ENCODE data around the gene RBL2. TPM values are rescaled to one million over a fixed set of nuclear protein-coding genes. Genes with fewer than 3 reads are reported as not detected.
"Not testable (repeated sequence)": the region's sequence is repeated elsewhere in the genome, so short reads cannot be mapped to it uniquely, and the experiment has no call there.

Gene RBL2, protein sequence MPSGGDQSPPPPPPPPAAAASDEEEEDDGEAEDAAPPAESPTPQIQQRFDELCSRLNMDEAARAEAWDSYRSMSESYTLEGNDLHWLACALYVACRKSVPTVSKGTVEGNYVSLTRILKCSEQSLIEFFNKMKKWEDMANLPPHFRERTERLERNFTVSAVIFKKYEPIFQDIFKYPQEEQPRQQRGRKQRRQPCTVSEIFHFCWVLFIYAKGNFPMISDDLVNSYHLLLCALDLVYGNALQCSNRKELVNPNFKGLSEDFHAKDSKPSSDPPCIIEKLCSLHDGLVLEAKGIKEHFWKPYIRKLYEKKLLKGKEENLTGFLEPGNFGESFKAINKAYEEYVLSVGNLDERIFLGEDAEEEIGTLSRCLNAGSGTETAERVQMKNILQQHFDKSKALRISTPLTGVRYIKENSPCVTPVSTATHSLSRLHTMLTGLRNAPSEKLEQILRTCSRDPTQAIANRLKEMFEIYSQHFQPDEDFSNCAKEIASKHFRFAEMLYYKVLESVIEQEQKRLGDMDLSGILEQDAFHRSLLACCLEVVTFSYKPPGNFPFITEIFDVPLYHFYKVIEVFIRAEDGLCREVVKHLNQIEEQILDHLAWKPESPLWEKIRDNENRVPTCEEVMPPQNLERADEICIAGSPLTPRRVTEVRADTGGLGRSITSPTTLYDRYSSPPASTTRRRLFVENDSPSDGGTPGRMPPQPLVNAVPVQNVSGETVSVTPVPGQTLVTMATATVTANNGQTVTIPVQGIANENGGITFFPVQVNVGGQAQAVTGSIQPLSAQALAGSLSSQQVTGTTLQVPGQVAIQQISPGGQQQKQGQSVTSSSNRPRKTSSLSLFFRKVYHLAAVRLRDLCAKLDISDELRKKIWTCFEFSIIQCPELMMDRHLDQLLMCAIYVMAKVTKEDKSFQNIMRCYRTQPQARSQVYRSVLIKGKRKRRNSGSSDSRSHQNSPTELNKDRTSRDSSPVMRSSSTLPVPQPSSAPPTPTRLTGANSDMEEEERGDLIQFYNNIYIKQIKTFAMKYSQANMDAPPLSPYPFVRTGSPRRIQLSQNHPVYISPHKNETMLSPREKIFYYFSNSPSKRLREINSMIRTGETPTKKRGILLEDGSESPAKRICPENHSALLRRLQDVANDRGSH
- 80.7 TPM for total RNA-seq

DNA sequence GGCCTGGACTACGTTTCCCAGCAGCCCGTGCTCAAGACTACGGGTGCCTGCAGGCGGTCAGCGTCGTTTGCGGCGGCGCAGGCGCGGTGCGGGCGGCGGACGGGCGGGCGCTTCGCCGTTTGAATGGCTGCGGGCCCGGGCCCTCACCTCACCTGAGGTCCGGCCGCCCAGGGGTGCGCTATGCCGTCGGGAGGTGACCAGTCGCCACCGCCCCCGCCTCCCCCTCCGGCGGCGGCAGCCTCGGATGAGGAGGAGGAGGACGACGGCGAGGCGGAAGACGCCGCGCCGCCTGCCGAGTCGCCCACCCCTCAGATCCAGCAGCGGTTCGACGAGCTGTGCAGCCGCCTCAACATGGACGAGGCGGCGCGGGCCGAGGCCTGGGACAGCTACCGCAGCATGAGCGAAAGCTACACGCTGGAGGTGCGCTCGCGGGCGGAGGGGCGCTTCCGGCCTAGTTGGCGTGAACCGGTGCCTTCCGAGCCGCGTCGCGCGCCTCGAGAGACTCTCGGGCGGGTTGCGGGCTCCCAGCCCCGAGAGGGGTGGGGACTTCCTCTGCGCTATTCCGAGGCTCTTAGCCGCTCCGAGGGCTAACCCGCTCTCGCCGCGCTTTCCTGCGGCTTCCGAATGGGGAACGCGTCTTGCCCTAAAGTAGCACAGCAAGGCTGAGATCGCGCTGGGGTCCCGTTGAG is at the start of gene RBL2:
Gene RBL2 (plus strand): TSS at position 95 of the 689 bp plus-strand sequence. CDS start 86 bp downstream, at position 181.
- ATAC-seq: peak; percentile 92
- peak; percentile 91 for DNase-seq (ENCODE audit: low spot score)
- intact Hi-C loops (cut with DNase I): no loop called here

DNA sequence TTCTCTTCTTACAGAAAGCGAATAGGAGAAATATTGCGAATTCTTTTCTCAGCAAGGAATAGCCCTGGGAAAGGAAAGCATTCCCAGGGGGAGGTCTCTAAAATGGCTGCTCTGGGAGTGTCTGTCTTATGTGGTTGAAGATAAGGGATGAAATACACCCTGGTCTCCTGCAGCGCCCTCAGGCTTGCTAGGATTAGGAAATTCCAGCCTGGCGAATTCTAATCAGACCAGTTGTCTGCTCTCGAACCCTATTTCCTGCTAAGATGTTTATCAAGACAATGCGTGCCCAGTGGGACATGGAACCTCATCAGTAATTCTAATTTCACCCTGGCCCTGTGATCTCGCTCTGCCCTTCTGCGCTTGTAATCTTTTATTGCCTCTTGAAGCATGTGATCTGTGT is 49.7 kb upstream of the RBL2 start:
- intact Hi-C loops (cut with DNase I); ATAC-seq; DNase-seq (ENCODE audit: low spot score): not testable (repeated sequence)

DNA sequence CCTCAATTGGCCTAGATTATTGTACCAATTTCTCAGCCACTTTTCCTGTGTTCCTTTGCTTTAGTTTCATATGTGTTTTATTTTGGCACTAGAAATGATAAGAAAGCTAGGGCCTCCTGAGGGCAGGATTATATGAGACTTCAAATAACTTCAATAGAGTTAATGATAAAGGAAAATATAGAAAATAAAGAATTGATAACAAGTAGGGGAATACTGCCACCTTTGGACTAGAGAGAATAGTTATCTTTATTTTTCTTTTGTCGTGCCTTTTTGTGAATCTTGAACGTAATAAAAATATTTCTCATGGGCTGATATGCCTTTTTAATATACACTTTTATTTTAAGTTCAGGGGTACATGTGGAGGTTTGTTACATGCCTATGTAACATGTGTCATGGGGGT is 29.3 kb upstream of the RBL2 start:
- ATAC-seq (no peak), DNase-seq (ENCODE audit: low spot score) (no peak)
- intact Hi-C loops (cut with DNase I): no loop called here

DNA sequence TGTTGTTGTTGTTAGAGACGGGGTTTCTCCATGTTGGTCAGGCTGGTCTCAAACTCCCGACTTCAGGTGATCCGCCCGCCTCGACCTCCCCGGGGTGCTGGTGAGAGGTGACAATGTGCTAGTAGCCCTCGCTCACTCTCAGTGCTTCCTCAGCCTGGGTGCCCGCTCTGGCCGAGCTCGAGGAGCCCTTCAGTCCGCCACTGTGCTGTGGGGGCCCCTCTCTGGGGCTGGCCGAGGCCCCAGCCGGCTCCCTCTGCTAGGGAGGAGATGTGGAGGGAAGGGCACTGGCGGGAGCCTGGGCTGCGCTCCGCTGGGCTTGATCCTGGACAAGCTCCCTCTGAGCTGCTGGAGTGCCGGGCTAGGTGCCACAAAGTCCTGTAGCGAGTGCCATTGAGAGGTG is 21.7 kb upstream of the RBL2 start:
- DNase-seq (ENCODE audit: low spot score) (no peak), ATAC-seq (no peak)
- intact Hi-C loops (cut with DNase I): no loop called here

DNA sequence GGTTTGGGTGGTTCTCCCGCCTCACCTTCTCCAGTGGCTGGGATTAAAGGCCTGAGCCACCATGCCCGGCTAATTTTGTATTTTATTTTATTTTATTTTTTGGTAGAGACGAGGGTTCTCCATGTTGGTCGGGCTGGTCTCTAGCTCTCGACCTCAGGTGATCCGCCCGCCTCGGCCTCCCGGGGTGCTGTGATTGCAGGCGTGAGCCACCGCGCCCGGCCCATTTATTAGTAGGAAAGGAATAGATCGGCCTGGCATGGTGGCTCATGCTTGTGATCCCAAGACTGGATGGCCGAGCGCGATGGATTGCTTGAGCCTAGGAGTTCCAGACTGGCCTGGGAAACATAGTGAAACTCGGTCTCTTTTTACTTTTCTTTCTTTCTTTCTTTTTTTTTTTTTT is 20.4 kb upstream of the RBL2 start:
- intact Hi-C loops (cut with DNase I): no loop called here
- no peak for DNase-seq (ENCODE audit: low spot score)
- no peak for ATAC-seq

DNA sequence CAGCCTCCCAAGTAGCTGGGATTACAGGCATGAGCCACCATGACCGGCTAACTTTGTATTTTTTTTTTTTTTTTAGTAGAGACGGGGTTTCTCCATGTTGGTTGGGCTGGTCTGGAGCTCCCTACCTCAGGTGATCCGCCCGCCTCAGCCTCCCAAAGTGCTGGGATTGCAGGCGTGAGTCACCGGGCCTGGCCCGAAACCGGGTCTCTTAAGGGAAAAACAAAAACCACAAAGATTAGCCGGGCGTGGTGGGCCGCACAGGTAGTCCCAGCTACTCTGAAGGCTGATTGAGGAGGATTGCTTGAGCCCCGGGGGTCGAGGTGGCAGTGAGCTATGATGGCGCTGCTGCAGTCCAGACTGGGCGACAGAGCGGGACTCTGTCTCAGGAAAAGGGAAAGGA is 19.9 kb upstream of the RBL2 start:
- intact Hi-C loops (cut with DNase I): no loop called here
- ATAC-seq (no peak), DNase-seq (ENCODE audit: low spot score) (no peak)

DNA sequence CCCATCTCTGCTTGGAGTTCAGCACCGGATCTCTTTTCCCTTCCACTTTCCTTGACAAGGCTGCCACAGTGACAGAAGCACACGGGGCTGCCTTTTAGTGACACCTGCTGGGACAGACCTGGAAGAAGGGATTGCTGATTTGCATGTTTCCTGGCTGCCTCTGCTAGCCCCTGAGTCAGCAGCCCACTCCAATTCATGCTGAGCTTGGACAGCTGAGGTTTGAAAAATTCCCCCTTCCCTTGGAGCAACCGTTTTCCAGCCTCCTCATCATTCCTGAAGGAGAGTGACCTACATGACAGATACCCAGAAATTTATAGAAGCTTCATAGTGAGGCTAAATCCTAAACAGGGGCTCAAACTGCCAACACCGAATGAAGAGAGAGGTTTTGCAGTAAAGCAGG is 18.8 kb upstream of the RBL2 start:
- ATAC-seq: no peak
- DNase-seq (ENCODE audit: low spot score): no peak
- intact Hi-C loops (cut with DNase I): no loop called here

DNA sequence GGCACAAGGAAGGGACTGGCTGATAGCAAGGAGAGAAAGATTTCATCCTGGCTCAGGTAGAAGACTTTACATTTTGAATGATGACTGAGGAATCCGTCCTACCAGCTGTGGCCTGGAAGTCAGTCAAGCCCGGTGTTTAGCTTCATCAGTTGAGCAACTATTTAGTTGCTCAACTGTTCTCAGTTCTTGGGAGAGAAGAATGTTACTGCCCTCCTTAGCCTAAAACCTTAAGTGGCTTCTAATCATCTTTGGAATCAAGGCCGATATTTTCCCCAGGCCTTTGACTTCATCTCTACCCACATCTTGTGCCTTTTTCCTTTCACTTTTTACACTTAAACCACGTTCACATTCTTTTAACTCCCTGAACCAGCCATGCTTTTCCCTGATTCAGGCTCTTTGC is 17.3 kb upstream of the RBL2 start:
- DNase-seq (ENCODE audit: low spot score): no peak
- intact Hi-C loops (cut with DNase I): no loop called here

DNA sequence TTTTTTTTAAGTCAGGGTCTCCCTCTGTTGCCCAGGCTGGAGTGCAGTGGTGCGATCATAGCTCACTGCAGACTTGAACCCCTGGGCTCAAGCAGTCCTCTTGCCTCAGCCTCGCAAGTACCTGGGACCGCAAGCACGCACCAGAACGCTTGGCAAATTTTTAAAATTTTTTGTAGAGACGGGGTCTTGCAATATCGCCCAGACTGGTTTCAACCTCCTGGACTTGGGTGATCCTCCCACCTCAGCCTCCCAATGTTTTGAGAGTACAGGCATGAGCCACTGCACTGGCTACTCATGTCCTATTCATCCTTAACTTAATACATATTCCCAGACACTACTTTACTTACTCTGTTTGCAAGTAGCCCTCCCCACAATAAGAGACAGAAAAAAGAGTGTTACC is 16.3 kb upstream of the RBL2 start:
- DNase-seq (ENCODE audit: low spot score): no peak
- intact Hi-C loops (cut with DNase I): no loop called here
- no peak for ATAC-seq

More for the DNA sequence above, 17.3 kb upstream of the RBL2 start:
- peak; percentile 39 for ATAC-seq

DNA sequence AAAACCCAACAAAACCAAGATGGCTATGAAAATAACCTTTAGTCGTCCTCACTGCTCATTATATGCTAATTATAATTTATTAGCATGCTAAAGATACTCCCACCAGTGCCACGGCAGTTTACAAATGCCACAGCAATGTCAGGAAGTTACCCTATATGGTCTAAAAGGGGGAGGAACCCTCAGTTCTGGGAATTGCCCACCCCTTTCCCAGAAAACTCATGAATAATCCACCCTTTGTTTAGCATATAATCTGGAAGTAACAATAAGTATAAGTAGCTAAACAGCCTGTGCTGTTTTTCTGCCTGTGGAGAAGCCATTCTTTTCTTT is 14.9 kb upstream of the RBL2 start:
- intact Hi-C loops (cut with DNase I); ATAC-seq; DNase-seq (ENCODE audit: low spot score): not testable (repeated sequence)

DNA sequence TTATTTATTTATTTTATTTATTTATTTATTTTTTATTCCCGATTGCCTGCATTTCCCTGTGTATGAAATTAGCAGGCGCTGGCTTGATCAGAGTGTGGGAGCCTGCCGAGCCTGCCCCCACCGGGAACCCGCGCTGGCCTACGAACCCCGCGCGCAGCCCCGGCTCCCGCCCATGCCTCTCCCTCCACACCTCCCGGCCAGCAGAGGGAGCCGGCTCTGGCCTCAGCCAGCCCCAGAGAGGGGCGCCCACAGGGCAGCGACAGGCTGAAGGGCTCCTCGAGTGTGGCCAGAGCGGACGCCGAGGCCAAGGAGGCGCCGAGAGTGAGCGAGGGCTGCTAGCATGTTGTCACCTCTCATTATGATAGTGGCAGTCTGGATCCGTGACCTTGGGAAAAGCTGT is 13.0 kb upstream of the RBL2 start:
- ATAC-seq (no peak), DNase-seq (ENCODE audit: low spot score) (no peak)
- intact Hi-C loops (cut with DNase I): no loop called here

DNA sequence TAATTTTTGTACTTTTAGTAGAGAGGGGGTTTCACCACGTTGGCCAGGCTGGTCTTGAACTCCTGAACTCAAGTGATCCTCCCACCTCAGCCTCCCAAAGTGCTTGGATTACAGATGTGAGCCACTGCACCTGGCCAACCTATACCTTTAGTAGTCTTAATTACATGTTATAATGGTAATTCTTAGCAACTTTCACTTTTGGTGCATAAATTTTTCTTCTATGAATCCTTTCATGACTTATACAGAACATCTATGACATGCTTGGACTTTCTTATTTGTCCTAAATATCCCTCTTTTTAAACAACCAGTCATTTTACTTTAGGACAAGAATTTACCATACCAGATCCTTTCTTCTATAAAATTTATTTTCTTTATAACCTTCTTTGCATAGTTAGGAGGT is 10.3 kb upstream of the RBL2 start:
- DNase-seq (ENCODE audit: low spot score); intact Hi-C loops (cut with DNase I); ATAC-seq: not testable (repeated sequence)

DNA sequence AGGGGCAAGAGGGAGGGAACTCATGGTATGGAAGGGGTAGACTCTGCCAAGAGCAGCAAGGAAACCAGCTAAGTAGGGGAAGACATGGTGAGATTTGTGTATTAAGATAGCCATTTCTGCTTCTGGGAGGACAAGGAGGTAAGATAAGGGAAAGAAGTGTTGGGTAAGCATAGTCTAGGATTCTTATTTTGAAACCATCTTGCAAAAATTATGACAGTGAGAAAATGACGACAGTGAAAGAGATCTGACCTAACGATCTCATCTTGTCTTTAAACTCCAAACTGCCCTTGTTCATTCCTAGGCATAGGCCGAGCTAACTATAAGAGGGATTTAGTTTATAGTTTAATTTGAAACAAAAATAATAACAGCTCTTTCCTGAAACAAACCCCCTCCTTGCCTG is 5.6 kb upstream of the RBL2 start:
- no peak for DNase-seq (ENCODE audit: low spot score)
- intact Hi-C loops (cut with DNase I): no loop called here
- ATAC-seq: no peak

DNA sequence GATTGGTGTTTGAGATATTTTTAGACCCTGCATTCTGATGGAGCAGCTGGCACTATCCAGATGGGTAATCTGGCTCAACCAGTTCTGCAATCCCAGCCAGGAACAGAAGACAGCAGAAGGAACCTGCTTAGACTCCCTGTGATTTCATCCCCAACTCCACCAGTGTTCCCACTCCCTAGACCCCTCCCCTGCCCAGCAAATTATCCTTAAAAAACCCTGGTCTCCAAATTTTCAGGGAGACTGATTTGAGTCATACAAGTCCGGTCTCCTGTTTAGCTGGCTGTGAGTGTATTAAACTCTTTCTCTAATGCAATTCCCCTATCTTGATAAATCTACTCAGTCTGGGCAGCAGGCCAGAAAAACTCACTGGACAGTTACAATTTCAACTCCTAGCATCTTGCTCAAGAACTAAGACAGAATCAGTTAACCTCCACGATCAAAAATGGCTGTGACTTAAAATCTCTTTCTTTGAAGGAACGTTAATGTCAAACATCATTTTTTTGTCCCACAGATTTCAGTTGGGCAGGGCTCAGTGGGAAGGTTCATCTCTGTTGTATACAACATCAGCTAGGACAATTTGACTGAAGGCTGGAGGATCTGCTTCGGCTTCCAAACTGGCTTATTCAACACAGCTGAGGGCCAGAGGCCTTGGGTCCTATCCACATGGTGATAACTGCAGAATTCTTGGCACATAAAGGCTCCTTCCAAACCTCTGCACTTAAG is 4.9 kb upstream of the RBL2 start:
- DNase-seq (ENCODE audit: low spot score): no peak
- ATAC-seq: no peak
- intact Hi-C loops (cut with DNase I): no loop called here

DNA sequence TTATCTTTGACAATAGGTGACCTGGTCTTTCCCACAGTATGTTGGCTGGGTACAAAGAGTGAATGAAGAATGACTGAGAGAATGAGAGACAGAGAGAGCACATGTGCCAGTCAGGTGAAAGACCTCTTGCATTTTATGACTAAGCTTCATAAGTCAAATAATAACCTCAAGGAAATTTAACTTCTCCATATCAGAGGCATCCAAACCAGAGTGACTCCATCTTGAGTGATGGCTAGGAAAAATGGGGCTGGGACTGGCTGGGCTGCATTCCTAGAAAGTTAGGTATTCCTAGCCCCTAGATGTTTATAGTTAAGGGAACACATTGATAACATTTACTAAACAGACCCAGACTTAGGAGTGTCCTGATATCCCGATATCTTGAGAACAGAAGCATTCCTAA is 3.9 kb upstream of the RBL2 start:
- intact Hi-C loops (cut with DNase I): no loop called here
- DNase-seq (ENCODE audit: low spot score) (no peak), ATAC-seq (no peak)

DNA sequence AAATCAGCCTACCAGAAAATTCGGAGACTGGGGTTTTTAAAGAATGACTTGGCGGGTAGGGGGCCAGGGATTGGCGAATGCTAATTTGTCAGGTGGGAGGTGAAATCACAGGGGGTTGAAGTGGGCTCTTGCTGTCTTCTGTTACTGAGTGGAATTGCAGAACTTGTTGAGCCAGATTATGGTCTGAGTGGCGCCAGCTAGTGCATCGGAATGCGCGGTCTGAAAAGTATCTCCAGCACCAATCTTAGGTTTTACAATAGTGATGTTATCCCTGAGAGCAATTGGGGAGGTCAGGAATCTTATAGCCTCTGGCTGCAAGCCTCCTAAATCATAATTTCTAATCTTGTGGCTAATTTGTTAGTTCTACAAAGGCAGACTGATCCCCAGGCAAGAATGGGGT is 762 bp upstream of the RBL2 start:
- DNase-seq (ENCODE audit: low spot score) (no peak), ATAC-seq (no peak)
- intact Hi-C loops (cut with DNase I): no loop called here

DNA sequence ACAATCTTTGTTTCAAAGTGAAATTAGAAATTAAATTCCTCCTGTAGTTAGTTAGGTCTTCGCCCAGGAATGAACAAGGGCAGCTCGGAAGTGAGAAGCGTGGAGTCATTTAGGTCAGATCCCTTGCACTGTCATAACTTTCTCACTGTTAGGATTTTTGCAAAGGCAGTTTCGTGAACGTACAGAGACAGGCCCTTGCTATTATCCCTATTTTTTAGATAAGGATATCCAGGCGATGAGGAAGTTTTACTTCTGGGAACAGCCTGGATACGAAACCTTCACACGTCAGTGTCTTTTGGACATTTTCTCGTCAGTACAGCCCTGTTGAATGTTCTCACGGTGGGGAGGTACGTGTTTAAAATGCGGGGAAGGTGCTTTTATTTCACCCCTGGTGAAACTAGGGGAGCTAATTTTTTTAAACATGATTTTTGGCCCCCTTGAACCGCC is 318 bp upstream of the RBL2 start:
- DNase-seq (ENCODE audit: low spot score): no peak
- no peak for ATAC-seq
- intact Hi-C loops (cut with DNase I): no loop called here

DNA sequence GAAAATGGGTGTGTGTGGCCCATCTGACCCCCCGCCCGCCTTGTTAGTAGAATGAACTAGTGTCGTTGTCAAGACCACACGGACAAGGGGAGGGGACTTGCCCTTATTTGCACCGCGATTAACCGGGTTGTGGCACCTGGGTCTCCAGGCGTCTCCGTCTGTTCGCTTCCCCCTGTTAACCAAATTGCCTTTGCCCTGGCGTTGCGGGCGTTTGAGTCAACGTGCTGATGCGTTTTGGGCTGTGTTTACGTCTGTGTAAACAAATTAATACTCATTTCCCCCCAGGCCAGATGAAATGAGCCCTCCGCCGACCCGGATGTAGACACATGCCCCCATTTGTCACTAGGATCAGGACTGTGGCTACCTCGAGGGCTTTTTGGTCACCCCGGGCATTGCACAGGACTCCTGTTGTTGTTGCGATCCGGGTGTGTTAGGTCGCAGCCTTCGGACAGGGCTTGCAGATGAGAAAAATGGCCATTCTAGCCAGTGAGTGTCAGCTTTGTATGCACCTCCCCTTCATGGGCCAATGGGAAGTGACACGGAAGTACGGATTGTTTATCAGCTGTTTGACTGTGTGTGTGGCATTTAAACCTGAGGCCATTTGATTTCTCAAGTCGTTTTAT is 906 bp downstream of the RBL2 start:
- DNase-seq (ENCODE audit: low spot score) (peak; percentile 75), ATAC-seq (peak; percentile 97)
- intact Hi-C loops (cut with DNase I): no loop called here
